ENCODE measurements around the gene TRIM41. TPM values are rescaled to one million over a fixed set of nuclear protein-coding genes. Genes with fewer than 3 reads are reported as not detected.

The TRIM41 gene
- total and polyA plus RNA-seq, 9 of the 15 experiments (the other 6 are each of a cell fraction or from before 2014, with no cell fraction given): 1.8 to 47.6 (median 20.9) TPM

DNA sequence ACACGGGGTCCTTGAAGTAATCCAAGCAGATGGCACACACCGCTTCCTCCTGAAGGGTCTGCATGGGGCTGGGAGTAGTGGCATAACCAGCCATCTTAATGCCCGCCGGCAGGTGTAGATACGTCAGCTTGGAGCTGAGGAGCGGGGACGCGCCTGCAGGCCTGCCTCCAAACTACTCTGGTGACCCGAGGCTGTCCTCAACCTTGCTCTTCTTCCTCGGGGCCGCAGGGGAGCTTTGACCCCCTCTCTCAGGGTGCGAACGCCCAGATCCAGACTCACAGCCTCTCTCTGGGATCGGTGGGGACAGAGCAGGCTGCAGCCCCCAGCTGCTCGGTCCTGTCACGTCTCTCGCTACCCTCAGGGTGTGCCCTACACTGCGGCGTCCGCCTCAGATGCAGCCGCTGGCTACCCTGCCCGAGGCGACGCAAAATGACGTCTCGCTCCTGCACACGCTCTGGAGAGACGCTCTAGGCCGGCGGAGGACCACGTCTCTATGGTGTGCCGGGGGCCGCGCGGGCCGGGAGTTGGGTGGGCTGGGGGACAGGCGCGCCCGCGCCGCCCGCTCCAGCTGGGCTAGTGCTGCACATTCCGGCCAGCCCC is 37.7 kb downstream of the TRIM41 start, which contains the start of gene TRIM52 (continued):
- TF ChIP-seq ZBTB1 (CRISPR knock-in tag; IDR thresholded peaks at IDR 0.05; ENCODE audit: borderline replicate concordance, low read depth): no peak
- TF ChIP-seq CCAR2 (IDR thresholded peaks at IDR 0.05; ENCODE audit: low read depth, low read length): no peak
- no peak for TF ChIP-seq ZNF75A (CRISPR knock-in tag; IDR thresholded peaks at IDR 0.05)
- no peak for TF ChIP-seq ZNF197 (CRISPR knock-in tag; IDR thresholded peaks at IDR 0.05; ENCODE audit: low read depth)
- TF ChIP-seq LARP7 (IDR thresholded peaks at IDR 0.05): no peak
- TF ChIP-seq ZNF316 (IDR thresholded peaks at IDR 0.05): no peak
- TF ChIP-seq, protein P1, sequence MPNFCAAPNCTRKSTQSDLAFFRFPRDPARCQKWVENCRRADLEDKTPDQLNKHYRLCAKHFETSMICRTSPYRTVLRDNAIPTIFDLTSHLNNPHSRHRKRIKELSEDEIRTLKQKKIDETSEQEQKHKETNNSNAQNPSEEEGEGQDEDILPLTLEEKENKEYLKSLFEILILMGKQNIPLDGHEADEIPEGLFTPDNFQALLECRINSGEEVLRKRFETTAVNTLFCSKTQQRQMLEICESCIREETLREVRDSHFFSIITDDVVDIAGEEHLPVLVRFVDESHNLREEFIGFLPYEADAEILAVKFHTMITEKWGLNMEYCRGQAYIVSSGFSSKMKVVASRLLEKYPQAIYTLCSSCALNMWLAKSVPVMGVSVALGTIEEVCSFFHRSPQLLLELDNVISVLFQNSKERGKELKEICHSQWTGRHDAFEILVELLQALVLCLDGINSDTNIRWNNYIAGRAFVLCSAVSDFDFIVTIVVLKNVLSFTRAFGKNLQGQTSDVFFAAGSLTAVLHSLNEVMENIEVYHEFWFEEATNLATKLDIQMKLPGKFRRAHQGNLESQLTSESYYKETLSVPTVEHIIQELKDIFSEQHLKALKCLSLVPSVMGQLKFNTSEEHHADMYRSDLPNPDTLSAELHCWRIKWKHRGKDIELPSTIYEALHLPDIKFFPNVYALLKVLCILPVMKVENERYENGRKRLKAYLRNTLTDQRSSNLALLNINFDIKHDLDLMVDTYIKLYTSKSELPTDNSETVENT (CRISPR knock-in tag; IDR thresholded peaks at IDR 0.05): peak; percentile 100
- peak; percentile 58; the same call in 1 of the 2 replicates for TF ChIP-seq ETV5 (CRISPR knock-in tag; IDR thresholded peaks at IDR 0.05; ENCODE audit: low read depth)
- no peak for TF ChIP-seq HMG20A (CRISPR knock-in tag; conservative IDR thresholded peaks at IDR 0.05)
- TF ChIP-seq GTF2F1 (IDR thresholded peaks at IDR 0.05; ENCODE audit: low read depth, low read length): 0 out of 2 replicates have a peak, but pooled peaks have one; percentile 65
- TF ChIP-seq, protein P2, sequence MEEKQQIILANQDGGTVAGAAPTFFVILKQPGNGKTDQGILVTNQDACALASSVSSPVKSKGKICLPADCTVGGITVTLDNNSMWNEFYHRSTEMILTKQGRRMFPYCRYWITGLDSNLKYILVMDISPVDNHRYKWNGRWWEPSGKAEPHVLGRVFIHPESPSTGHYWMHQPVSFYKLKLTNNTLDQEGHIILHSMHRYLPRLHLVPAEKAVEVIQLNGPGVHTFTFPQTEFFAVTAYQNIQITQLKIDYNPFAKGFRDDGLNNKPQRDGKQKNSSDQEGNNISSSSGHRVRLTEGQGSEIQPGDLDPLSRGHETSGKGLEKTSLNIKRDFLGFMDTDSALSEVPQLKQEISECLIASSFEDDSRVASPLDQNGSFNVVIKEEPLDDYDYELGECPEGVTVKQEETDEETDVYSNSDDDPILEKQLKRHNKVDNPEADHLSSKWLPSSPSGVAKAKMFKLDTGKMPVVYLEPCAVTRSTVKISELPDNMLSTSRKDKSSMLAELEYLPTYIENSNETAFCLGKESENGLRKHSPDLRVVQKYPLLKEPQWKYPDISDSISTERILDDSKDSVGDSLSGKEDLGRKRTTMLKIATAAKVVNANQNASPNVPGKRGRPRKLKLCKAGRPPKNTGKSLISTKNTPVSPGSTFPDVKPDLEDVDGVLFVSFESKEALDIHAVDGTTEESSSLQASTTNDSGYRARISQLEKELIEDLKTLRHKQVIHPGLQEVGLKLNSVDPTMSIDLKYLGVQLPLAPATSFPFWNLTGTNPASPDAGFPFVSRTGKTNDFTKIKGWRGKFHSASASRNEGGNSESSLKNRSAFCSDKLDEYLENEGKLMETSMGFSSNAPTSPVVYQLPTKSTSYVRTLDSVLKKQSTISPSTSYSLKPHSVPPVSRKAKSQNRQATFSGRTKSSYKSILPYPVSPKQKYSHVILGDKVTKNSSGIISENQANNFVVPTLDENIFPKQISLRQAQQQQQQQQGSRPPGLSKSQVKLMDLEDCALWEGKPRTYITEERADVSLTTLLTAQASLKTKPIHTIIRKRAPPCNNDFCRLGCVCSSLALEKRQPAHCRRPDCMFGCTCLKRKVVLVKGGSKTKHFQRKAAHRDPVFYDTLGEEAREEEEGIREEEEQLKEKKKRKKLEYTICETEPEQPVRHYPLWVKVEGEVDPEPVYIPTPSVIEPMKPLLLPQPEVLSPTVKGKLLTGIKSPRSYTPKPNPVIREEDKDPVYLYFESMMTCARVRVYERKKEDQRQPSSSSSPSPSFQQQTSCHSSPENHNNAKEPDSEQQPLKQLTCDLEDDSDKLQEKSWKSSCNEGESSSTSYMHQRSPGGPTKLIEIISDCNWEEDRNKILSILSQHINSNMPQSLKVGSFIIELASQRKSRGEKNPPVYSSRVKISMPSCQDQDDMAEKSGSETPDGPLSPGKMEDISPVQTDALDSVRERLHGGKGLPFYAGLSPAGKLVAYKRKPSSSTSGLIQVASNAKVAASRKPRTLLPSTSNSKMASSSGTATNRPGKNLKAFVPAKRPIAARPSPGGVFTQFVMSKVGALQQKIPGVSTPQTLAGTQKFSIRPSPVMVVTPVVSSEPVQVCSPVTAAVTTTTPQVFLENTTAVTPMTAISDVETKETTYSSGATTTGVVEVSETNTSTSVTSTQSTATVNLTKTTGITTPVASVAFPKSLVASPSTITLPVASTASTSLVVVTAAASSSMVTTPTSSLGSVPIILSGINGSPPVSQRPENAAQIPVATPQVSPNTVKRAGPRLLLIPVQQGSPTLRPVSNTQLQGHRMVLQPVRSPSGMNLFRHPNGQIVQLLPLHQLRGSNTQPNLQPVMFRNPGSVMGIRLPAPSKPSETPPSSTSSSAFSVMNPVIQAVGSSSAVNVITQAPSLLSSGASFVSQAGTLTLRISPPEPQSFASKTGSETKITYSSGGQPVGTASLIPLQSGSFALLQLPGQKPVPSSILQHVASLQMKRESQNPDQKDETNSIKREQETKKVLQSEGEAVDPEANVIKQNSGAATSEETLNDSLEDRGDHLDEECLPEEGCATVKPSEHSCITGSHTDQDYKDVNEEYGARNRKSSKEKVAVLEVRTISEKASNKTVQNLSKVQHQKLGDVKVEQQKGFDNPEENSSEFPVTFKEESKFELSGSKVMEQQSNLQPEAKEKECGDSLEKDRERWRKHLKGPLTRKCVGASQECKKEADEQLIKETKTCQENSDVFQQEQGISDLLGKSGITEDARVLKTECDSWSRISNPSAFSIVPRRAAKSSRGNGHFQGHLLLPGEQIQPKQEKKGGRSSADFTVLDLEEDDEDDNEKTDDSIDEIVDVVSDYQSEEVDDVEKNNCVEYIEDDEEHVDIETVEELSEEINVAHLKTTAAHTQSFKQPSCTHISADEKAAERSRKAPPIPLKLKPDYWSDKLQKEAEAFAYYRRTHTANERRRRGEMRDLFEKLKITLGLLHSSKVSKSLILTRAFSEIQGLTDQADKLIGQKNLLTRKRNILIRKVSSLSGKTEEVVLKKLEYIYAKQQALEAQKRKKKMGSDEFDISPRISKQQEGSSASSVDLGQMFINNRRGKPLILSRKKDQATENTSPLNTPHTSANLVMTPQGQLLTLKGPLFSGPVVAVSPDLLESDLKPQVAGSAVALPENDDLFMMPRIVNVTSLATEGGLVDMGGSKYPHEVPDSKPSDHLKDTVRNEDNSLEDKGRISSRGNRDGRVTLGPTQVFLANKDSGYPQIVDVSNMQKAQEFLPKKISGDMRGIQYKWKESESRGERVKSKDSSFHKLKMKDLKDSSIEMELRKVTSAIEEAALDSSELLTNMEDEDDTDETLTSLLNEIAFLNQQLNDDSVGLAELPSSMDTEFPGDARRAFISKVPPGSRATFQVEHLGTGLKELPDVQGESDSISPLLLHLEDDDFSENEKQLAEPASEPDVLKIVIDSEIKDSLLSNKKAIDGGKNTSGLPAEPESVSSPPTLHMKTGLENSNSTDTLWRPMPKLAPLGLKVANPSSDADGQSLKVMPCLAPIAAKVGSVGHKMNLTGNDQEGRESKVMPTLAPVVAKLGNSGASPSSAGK (IDR thresholded peaks at IDR 0.05): no peak
- TF ChIP-seq SUPT5H (IDR thresholded peaks at IDR 0.05): peak; percentile 76
- no peak for TF ChIP-seq KLF13 (tag; IDR thresholded peaks at IDR 0.05; ENCODE audit: borderline replicate concordance, low read depth)
- TF ChIP-seq SIN3B (IDR thresholded peaks at IDR 0.05; ENCODE audit: low read depth): peak; percentile 91
- TF ChIP-seq TRIM28 (IDR thresholded peaks at IDR 0.05): no peak

All from K562 (cell line).